AG04450 (cell line): ENCODE results near the gene KCNQ2. TPM values are rescaled to one million over a fixed set of nuclear protein-coding genes. Genes with fewer than 3 reads are reported as not detected.

Experiments used
- CTCF ChIA-PET: fragments of 300-600, 350-600 bp; formaldehyde crosslinking; extraction: SDS; loops from one replicate; lab custom pipeline; 2022; ENCODE audit warnings: antibody characterized with exemption, inconsistent platforms; lab: Charles Lee
- POLR2A ChIA-PET: fragments of 350-600 bp; formaldehyde crosslinking; extraction: SDS; loops from one replicate; lab custom pipeline; 2021; ENCODE audit warnings: antibody characterized with exemption, inconsistent platforms; lab: Yijun Ruan, JAX
- DNase-seq: peaks from one replicate; pipeline ENCODE4 v3.0.0-alpha.2; 2011; ENCODE audit warnings: low read depth, low spot score
- H3K27ac ChIP-seq: one replicate; pipeline ENCODE4 v1.5.1; 2012; ENCODE audit warnings: low read depth, low read length, control low read depth
- H3K27me3 ChIP-seq: one replicate; pipeline ENCODE4 v1.6.0; 2012; ENCODE audit warnings: low read length; ENCODE audit not compliant: control insufficient read depth, insufficient read depth
- H3K4me3 ChIP-seq: 2 replicates; pipeline ENCODE4 v1.5.1; 2011; ENCODE audit warnings: mild to moderate bottlenecking, low read depth, low read length, control low read depth
- H3K9me3 ChIP-seq: 2 replicates; pipeline ENCODE4 v1.5.1; 2012; ENCODE audit warnings: low read length; ENCODE audit not compliant: control insufficient read depth, insufficient read depth
- CTCF ChIP-seq: IDR thresholded peaks from 2 replicates; pipeline ENCODE4 v1.5.1; 2011; ENCODE audit warnings: low read depth, low read length, control low read depth, inconsistent platforms
- polyA plus RNA-seq: library from polyadenylated mRNA; depleted of rRNA; stranded (reverse); fragments of >200 nt; gene quantifications from 2 replicates; pipeline ENCODE4 v1.2.3, GENCODE V29; 2011

KCNQ2 gene
- polyA plus RNA-seq, 1 experiment: not detected

GRCh38 chr20:63490416-63490815, 18.0 kb upstream of the KCNQ2 start:
- no peak for TF ChIP-seq CTCF
- CTCF ChIA-PET: no interaction called here
- H3K27me3 ChIP-seq: peaks cover 27% of the 10 kb centered on the region
- H3K9me3 ChIP-seq: peaks cover 5% of the 10 kb centered on the region
- POLR2A ChIA-PET: no interaction called here
- H3K4me3 ChIP-seq: no peak overlapping the region
- no peak overlapping the region for H3K27ac ChIP-seq
- DNase-seq: no peak

GRCh38 chr20:63488315-63489251, 16.1 kb upstream of the KCNQ2 start:
- POLR2A ChIA-PET: no interaction called here
- CTCF ChIA-PET: no interaction called here

GRCh38 chr20:63487781-63488241, 15.4 kb upstream of the KCNQ2 start:
- POLR2A ChIA-PET: no interaction called here
- CTCF ChIA-PET: no interaction called here
- DNase-seq: no peak
- H3K9me3 ChIP-seq: peaks cover 5% of the 10 kb centered on the region
- peaks cover 32% of the 10 kb centered on the region for H3K27me3 ChIP-seq
- no peak overlapping the region for H3K27ac ChIP-seq
- H3K4me3 ChIP-seq: no peak overlapping the region
- TF ChIP-seq CTCF: no peak

More at GRCh38 chr20:63488315-63489251, 16.1 kb upstream of the KCNQ2 start:
- H3K9me3 ChIP-seq: peaks cover 5% of the 10 kb centered on the region
- no peak for DNase-seq
- peaks cover 29% of the 10 kb centered on the region for H3K27me3 ChIP-seq
- H3K27ac ChIP-seq: no peak overlapping the region
- H3K4me3 ChIP-seq: no peak overlapping the region
- TF ChIP-seq CTCF: no peak

GRCh38 chr20:63487116-63487764, 14.8 kb upstream of the KCNQ2 start:
- peaks cover 35% of the 10 kb centered on the region for H3K27me3 ChIP-seq
- H3K9me3 ChIP-seq: peaks cover 5% of the 10 kb centered on the region
- no peak for DNase-seq
- ChIA-PET POLR2A (no interaction called here), CTCF (no interaction called here)
- TF ChIP-seq CTCF: no peak
- no peak overlapping the region for H3K4me3 ChIP-seq
- no peak overlapping the region for H3K27ac ChIP-seq
